Activated B cell treated with CpG ODN at 0.5 μM for 24 hours (primary cell): ENCODE data around the gene B4GALNT4. TPM values are rescaled to one million over a fixed set of nuclear protein-coding genes. Genes with fewer than 3 reads are reported as not detected.
"Not testable (repeated sequence)": the region's sequence is repeated elsewhere in the genome, so short reads cannot be mapped to it uniquely, and the experiment has no call there.

Experiments
- ATAC-seq: fragments of 200-7000 bp; cut with Tn5 transposase; one replicate; pipeline ENCODE4 v1.10.0; 2021; ENCODE audit warnings: low read depth, mild to moderate bottlenecking, moderate library complexity
- CTCF ChIA-PET: fragments of 350-600 bp; sonication (Branson Sonifier 250); formaldehyde crosslinking; loops from one replicate; lab custom pipeline; 2021; ENCODE audit warnings: antibody characterized with exemption; lab: Charles Lee
- POLR2A ChIA-PET: fragments of 350-600 bp; sonication (Branson Sonifier 250); formaldehyde crosslinking; loops from one replicate; lab custom pipeline; 2021; ENCODE audit warnings: antibody characterized with exemption; lab: Charles Lee
- DNase-seq: peaks from one replicate; pipeline ENCODE4 v3.0.0; 2022
- H3K27ac Mint-ChIP-seq: one replicate; pipeline ENCODE4 v1.8.0; 2020; ENCODE audit warnings: mixed read lengths
- H3K27me3 Mint-ChIP-seq: one replicate; pipeline ENCODE4 v1.8.0; 2021; ENCODE audit warnings: mixed read lengths
- H3K36me3 Mint-ChIP-seq: one replicate; pipeline ENCODE4 v1.8.0; 2021; ENCODE audit warnings: low read depth, mixed read lengths
- H3K4me1 Mint-ChIP-seq: one replicate; pipeline ENCODE4 v1.8.0; 2021; ENCODE audit warnings: mixed read lengths
- H3K4me3 Mint-ChIP-seq: one replicate; pipeline ENCODE4 v1.8.0; 2020; ENCODE audit warnings: mild to moderate bottlenecking, mixed read lengths
- H3K9me3 Mint-ChIP-seq: one replicate; pipeline ENCODE4 v1.8.0; 2020; ENCODE audit warnings: mixed read lengths
- intact Hi-C: fragments of 100-400 bp; cut with micrococcal nuclease; formaldehyde crosslinking; loops from one replicate; pipeline ENCODE4 v1.15.1; 2024
- total RNA-seq: library from RNA; stranded (reverse); gene quantifications from 2 replicates; pipeline ENCODE4 v1.2.3, GENCODE V29; 2022
- TF ChIP-seq, protein P1 (sequence below): fragments of 200-600 bp; IDR thresholded peaks from one replicate; pipeline ENCODE4 v1.8.0; 2022; ENCODE audit warnings: antibody characterized with exemption, mild to moderate bottlenecking

The B4GALNT4 gene
- total RNA-seq, 1 donor from 2014 or later: not detected

DNA sequence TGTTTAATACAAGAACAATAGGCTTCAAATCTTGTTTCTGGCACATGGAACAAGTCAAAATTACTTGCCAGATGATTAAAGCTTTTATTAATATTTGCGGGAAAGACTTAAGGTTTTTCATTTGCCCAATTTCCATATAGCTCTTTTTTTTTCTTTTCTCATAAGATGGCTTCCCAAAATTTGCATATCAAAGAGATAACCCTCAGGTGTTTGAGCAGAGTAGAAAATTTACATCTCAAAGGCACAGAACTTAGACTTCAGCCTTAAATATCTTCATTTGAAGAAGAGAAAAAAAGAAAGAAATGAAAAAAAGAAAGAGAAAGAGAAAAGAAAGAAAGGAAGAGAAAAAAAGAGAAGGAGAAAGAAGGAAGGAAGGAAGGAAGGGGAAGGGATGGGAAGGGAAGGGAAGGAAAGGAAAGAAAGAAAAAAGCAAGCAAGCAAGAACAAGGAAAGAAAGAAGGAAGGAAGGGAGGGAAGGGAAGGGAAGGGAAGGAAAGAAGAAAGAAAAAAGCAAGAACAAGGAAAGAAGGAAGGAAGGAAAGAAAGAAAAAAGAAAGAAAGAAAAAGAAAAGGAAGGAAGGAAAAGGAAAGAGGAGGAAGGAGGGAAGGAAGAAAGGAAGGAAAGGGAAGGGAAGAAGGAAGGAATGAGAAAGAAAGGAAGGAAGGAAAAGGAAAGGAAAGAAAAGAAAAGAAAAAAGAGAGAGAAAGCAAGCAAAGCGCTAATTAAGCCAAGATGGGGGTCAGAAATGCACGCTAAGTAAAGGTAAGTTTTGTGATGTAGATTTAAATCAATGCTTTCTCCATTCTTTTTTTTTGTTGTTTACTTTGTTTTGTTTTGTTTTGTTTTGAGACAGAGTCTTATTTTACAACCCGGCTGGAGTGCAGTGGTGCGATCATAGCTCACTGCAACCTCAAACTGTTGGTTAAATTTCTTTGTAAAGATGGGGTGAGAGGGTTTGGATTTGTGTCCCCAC, 28.5 kb upstream of the B4GALNT4 start:
- CTCF ChIA-PET: interaction anchor here (0.7 to 1.1 kb wide), 2 partner anchors 29 to 36 kb away, joined by 3 read pairs; no protein-coding TSS in a partner anchor
- Mint-ChIP-seq H3K27ac (peak overlapping the region; percentile 68), H3K4me1 (peaks cover 27% of the 10 kb centered on the region), H3K9me3 (no peaks in the 10 kb centered on the region), H3K4me3 (peak overlapping the region; percentile 56), H3K36me3 (peaks cover 1% of the 10 kb centered on the region), H3K27me3 (no peaks in the 10 kb centered on the region)
- intact Hi-C loops: no loop called here
- DNase-seq (no peak), ATAC-seq (no peak)
- POLR2A ChIA-PET: interaction anchor here (0.5 to 1.2 kb wide), 3 partner anchors 8 to 470 kb away, joined by 3 to 7 read pairs (median 4); no protein-coding TSS in a partner anchor
- TF ChIP-seq, protein P1, sequence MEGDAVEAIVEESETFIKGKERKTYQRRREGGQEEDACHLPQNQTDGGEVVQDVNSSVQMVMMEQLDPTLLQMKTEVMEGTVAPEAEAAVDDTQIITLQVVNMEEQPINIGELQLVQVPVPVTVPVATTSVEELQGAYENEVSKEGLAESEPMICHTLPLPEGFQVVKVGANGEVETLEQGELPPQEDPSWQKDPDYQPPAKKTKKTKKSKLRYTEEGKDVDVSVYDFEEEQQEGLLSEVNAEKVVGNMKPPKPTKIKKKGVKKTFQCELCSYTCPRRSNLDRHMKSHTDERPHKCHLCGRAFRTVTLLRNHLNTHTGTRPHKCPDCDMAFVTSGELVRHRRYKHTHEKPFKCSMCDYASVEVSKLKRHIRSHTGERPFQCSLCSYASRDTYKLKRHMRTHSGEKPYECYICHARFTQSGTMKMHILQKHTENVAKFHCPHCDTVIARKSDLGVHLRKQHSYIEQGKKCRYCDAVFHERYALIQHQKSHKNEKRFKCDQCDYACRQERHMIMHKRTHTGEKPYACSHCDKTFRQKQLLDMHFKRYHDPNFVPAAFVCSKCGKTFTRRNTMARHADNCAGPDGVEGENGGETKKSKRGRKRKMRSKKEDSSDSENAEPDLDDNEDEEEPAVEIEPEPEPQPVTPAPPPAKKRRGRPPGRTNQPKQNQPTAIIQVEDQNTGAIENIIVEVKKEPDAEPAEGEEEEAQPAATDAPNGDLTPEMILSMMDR: no peak

DNA sequence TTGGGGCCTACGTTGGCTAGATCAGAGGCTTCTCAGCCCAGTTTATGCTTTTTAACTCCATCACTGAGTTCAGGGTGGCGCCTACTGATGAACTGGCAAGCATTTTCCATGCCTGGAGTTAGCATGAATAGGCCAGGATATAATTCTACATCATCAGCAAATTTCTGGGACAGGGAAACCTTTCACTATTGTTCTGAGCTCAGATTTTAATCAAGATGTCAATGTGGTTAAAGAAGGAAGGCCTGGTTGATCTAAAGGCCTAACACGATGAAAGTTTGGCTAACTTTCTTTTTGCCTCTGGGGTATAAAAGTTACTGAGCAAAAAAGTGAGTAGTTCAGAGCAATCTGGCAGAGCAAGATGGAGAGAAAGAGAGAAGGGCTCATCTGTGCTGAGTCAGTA, 27.0 kb upstream of the B4GALNT4 start:
- ChIA-PET POLR2A (interaction anchor here (1.2 to 1.5 kb wide), 2 partner anchors 10 to 15 kb away, joined by 3 to 7 read pairs; no protein-coding TSS in a partner anchor), CTCF (no interaction called here)
- DNase-seq: no peak
- Mint-ChIP-seq H3K27me3 (no peaks in the 10 kb centered on the region), H3K4me3 (no peak overlapping the region), H3K27ac (peak overlapping the region; percentile 32), H3K36me3 (peaks cover 1% of the 10 kb centered on the region), H3K9me3 (no peaks in the 10 kb centered on the region), H3K4me1 (peaks cover 22% of the 10 kb centered on the region)
- TF ChIP-seq, protein P1: no peak
- intact Hi-C loops: no loop called here
- ATAC-seq: no peak

DNA sequence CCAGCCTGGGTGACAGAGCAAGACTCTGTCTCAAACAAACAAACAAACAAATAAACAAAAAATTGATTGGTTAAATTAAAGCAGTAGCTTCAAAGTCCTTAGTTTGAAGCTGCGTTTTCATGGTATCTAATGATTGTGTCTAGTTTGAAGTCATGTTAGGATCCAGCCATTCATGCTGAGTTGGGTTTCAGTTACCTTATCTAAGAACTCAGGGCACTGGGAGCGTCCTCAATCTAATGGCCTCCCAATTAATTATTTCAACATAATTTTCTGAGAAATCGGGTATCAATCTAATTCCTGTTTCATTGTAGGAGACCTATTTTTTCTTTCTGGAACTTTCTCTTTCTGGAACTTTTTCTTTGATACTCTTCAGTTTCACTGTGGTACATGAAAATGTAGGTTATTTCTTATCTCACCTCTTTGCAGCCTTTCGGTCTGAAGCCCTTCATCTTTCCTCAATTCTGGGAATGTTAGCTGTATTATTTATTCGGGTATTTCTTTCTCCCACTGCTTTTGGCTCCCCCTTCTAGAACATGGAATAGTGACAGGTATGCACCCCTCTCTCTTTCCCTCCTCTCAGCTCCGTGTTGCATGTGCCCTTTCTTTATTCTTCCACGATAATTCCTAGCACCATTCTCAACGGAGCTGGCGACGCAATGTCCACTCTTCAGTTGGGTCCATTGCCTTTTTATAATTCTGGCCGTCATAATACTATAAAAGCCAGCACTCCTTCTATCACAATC, 24.3 kb upstream of the B4GALNT4 start:
- TF ChIP-seq, protein P1: no peak
- ChIA-PET POLR2A (interaction anchor here (0.9 to 1.2 kb wide), 2 partner anchors 10 kb away, joined by 3 to 5 read pairs; no protein-coding TSS in a partner anchor), CTCF (interaction anchor here (0.9 to 1.6 kb wide), 2 partner anchors 10 to 26 kb away, joined by 3 to 4 read pairs; no protein-coding TSS in a partner anchor)
- intact Hi-C loops: no loop called here
- no peaks in the 10 kb centered on the region for H3K9me3 Mint-ChIP-seq
- H3K4me1 Mint-ChIP-seq: peaks cover 28% of the 10 kb centered on the region
- H3K36me3 Mint-ChIP-seq: peaks cover 1% of the 10 kb centered on the region
- DNase-seq (no peak), ATAC-seq (no peak)
- no peaks in the 10 kb centered on the region for H3K27me3 Mint-ChIP-seq
- H3K4me3 Mint-ChIP-seq: no peak overlapping the region
- H3K27ac Mint-ChIP-seq: no peak overlapping the region

DNA sequence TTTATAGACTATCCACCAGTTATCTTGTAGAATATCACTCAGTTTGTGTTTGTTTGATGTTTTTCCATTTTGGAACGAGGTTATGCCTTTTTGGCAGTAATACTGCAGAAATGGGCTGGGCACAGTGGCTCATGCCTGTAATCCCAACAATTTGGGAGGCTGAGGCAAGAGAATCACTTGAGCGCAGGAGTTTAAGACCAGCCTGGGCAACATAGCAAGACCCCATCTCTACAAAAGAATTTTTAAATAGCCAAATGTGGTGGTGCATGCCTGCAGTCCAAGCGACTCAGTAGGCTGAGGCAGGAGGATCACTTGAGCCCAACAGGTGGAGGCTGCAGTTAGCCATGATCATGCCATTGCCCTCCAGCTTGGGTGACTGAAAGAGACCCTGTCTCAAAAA, 22.8 kb upstream of the B4GALNT4 start:
- no peak overlapping the region for H3K27ac Mint-ChIP-seq
- no peaks in the 10 kb centered on the region for H3K9me3 Mint-ChIP-seq
- intact Hi-C loops: no loop called here
- CTCF ChIA-PET: interaction anchor here (1.6 kb wide), 1 partner anchor 9 kb away, joined by 4 read pairs; no protein-coding TSS in a partner anchor
- no peak for DNase-seq
- H3K36me3 Mint-ChIP-seq: peaks cover under 1% of the 10 kb centered on the region
- H3K4me1 Mint-ChIP-seq: peaks cover 23% of the 10 kb centered on the region
- no peaks in the 10 kb centered on the region for H3K27me3 Mint-ChIP-seq
- TF ChIP-seq, protein P1: no peak
- POLR2A ChIA-PET: interaction anchor here (1.2 kb wide), 1 partner anchor 9 kb away, joined by 3 read pairs; no protein-coding TSS in a partner anchor
- no peak overlapping the region for H3K4me3 Mint-ChIP-seq
- no peak for ATAC-seq

DNA sequence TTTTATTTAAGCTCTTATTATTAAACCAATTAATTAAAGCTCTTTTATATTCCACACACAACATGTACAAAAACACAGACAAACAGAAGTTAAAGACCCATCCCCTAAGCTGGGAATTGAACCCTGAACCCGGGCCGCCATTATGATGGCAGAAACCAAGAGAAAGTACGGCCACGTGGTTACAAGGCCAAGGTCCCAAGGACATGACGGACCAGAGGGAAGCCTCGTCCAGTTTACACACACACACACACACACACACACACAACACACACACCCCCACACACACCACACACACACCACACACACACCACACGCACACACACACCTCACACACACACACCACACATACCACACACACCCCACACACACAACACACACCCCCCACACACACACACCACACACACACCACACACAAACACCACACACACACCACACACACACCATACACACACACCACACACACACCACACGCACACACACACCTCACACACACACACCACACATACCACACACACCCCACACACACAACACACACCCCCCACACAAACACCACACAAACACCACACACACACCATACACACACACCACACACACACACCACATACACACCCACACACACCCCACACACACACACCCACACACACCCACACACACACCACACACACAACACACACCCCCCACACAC, 19.9 kb upstream of the B4GALNT4 start:
- H3K4me3 Mint-ChIP-seq, H3K27ac Mint-ChIP-seq, DNase-seq, H3K9me3 Mint-ChIP-seq, H3K27me3 Mint-ChIP-seq, ATAC-seq, H3K36me3 Mint-ChIP-seq: not testable (repeated sequence)
- ChIA-PET CTCF (interaction anchor here (0.9 kb wide), 1 partner anchor 81 kb away, joined by 3 read pairs; no protein-coding TSS in a partner anchor), POLR2A (interaction anchor here (0.7 to 1.3 kb wide), 5 partner anchors 11 to 141 kb away, joined by 3 to 5 read pairs (median 4); no protein-coding TSS in a partner anchor)
- peaks cover 28% of the 10 kb centered on the region for H3K4me1 Mint-ChIP-seq
- intact Hi-C loops: loop anchor here (2.0 kb wide), 1 partner anchor 23 kb away; no protein-coding TSS in a partner anchor

DNA sequence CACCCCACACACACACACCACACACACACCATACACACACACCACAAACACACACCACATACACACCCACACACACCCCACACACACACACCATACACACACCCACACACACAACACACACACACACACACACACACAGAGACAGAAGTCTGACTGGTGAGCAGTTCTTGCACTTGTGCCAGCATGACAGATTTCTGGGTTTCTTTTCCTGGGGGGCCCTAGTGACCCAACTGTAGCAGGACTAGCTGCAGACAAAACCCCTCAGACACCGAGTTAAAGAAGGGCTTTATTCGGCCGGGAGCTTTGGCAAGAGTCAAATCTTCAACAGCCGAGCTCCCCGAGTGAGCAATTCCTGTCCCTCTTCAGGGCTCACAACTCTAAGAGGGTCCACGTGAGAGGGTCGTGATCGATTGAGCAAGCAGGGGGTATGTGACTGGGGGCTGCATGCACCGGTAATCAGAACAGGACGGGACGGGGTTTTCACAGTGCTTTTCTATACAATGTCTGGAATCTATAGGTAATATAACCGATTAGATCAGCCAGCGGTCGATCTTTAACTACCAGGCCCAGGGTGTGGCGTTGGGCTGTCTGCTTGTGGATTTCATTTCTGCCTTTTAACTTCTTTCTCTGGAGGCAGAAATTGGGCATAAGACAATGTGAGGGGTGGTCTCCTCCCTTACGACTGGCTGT, 19.1 kb upstream of the B4GALNT4 start:
- ATAC-seq, H3K27me3 Mint-ChIP-seq, POLR2A ChIA-PET, DNase-seq, H3K36me3 Mint-ChIP-seq, H3K9me3 Mint-ChIP-seq, CTCF ChIA-PET, H3K4me3 Mint-ChIP-seq, intact Hi-C loops: not testable (repeated sequence)
- Mint-ChIP-seq H3K4me1 (peaks cover 34% of the 10 kb centered on the region), H3K27ac (peak overlapping the region; percentile 42)
